B cell (primary cell): Measurements from ENCODE around the gene TEX101. TPM values are rescaled to one million over a fixed set of nuclear protein-coding genes. Genes with fewer than 3 reads are reported as not detected.

Source experiments
- ATAC-seq: fragments of 200-7000 bp; cut with Tn5 transposase; one replicate; pipeline ENCODE4 v1.10.0; 2021; ENCODE audit warnings: low read depth, mild to moderate bottlenecking, moderate number of reproducible peaks, moderate library complexity
- CTCF ChIA-PET: fragments of 350-600 bp; sonication (Branson Sonifier 250); formaldehyde crosslinking; loops from one replicate; lab custom pipeline; 2021; ENCODE audit warnings: antibody characterized with exemption, inconsistent platforms; lab: Charles Lee
- POLR2A ChIA-PET: fragments of 350-600 bp; sonication (Branson Sonifier 250); formaldehyde crosslinking; loops from one replicate; lab custom pipeline; 2021; ENCODE audit warnings: antibody characterized with exemption; lab: Charles Lee
- DNase-seq: peaks from one replicate; pipeline ENCODE4 v3.0.0; 2013
- H2AFZ ChIP-seq: 2 replicates; pipeline ENCODE4 v1.6.1; 2012; ENCODE audit warnings: mild to moderate bottlenecking, low read depth, low read length; ENCODE audit not compliant: insufficient read depth, poor library complexity, severe bottlenecking
- H3K27ac ChIP-seq, 2 donors: 1 replicate in 1 of 2; 2 replicates in 1 of 2; pipeline ENCODE4 v1.5.1; 2012 to 2013; ENCODE audit warnings: low read length in 2 of 2, mild to moderate bottlenecking in 2 of 2, moderate library complexity in 1 of 2
- H3K27me3 ChIP-seq, 4 experiments: fragments of 200-600 bp in 1 of 4; sonication (generic) in 1 of 4; replicated peaks in 1 of 4; 1 replicate in 2 of 4; 2 replicates in 2 of 4; pipeline versions ENCODE4 v1.6.1 to v1.7.0; 2013 to 2016; ENCODE audit warnings: low read length in 3 of 4, mild to moderate bottlenecking in 2 of 4, mixed read lengths in 1 of 4, moderate library complexity in 1 of 4; ENCODE audit not compliant: insufficient read depth in 4 of 4, control insufficient read depth in 3 of 4; ENCODE audit errors: control extremely low read depth in 1 of 4
- H3K36me3 ChIP-seq, 2 experiments: replicated peaks in 1 of 2; 1 replicate in 1 of 2; 2 replicates in 1 of 2; pipeline versions ENCODE4 v1.6.1 to v1.7.1; 2013; ENCODE audit warnings: low read length in 1 of 2; ENCODE audit not compliant: insufficient read depth in 2 of 2, control insufficient read depth in 1 of 2; ENCODE audit errors: control extremely low read depth in 1 of 2, extremely low read depth in 1 of 2
- H3K4me1 ChIP-seq, 2 donors: fragments of 200-600 bp in 1 of 2; sonication (generic) in 1 of 2; 1 replicate in 1 of 2; 2 replicates in 1 of 2; pipeline versions ENCODE4 v1.5.1 to v1.6.1; 2013 to 2017; ENCODE audit warnings: low read length in 2 of 2; ENCODE audit not compliant: control insufficient read depth in 2 of 2, insufficient read depth in 2 of 2
- H3K4me2 ChIP-seq: replicated peaks from 2 replicates; pipeline ENCODE3; 2012; ENCODE audit warnings: mild to moderate bottlenecking, low read depth, low read length; ENCODE audit not compliant: poor library complexity, severe bottlenecking
- H3K4me3 ChIP-seq, 5 experiments: fragments of 200-600 bp in 1 of 5; sonication (generic) in 1 of 5; 1 replicate in 3 of 5; 2 replicates in 2 of 5; pipeline versions ENCODE4 v1.5.1 to v1.7.0; 2011 to 2016; ENCODE audit warnings: low read length in 4 of 5, mild to moderate bottlenecking in 4 of 5, low read depth in 2 of 5, control low read depth in 1 of 5, moderate library complexity in 1 of 5; ENCODE audit not compliant: insufficient read depth in 1 of 5; ENCODE audit errors: control extremely low read depth in 1 of 5, extremely low read depth in 1 of 5
- H3K79me2 ChIP-seq: fragments of 200-600 bp; sonication (generic); one replicate; pipeline ENCODE4 v1.6.0; 2016; ENCODE audit warnings: low read length; ENCODE audit not compliant: control insufficient read depth, insufficient read depth
- H3K9ac ChIP-seq: fragments of 200-600 bp; sonication (generic); 2 replicates; pipeline ENCODE4 v1.6.1; 2017; ENCODE audit warnings: mild to moderate bottlenecking, low read length, moderate library complexity
- H3K9me3 ChIP-seq, 3 donors: one replicate each; pipeline versions ENCODE4 v1.6.1 to v1.7.1; 2013; ENCODE audit warnings: low read length in 2 of 3; ENCODE audit not compliant: control insufficient read depth in 2 of 3, insufficient read depth in 1 of 3; ENCODE audit errors: control extremely low read depth in 1 of 3
- H4K20me1 ChIP-seq: 2 replicates; pipeline ENCODE4 v1.6.0; 2012; ENCODE audit warnings: mild to moderate bottlenecking, low read length; ENCODE audit not compliant: insufficient read depth, control insufficient read depth, poor library complexity, severe bottlenecking
- H3K27ac Mint-ChIP-seq: one replicate; pipeline ENCODE4 v1.8.0; 2021; ENCODE audit warnings: mixed read lengths
- H3K27me3 Mint-ChIP-seq: one replicate; pipeline ENCODE4 v1.8.0; 2021; ENCODE audit warnings: mixed read lengths
- H3K4me1 Mint-ChIP-seq: one replicate; pipeline ENCODE4 v1.8.0; 2021; ENCODE audit warnings: mixed read lengths
- H3K4me3 Mint-ChIP-seq: one replicate; pipeline ENCODE4 v1.8.0; 2021; ENCODE audit warnings: mixed read lengths
- H3K9me3 Mint-ChIP-seq: one replicate; pipeline ENCODE4 v1.8.0; 2022; ENCODE audit warnings: mixed read lengths; ENCODE audit not compliant: insufficient read depth
- CTCF ChIP-seq: fragments of 200-600 bp; IDR thresholded peaks from one replicate; pipeline ENCODE4 v1.8.0; 2022; ENCODE audit warnings: antibody characterized with exemption, mild to moderate bottlenecking
- EZH2 ChIP-seq: IDR thresholded peaks from 2 replicates; pipeline ENCODE4 v1.6.1; 2012; ENCODE audit warnings: borderline replicate concordance, low read depth, mild to moderate bottlenecking, moderate library complexity, low read length; ENCODE audit not compliant: insufficient read depth, poor library complexity, severe bottlenecking
- WGBS: methylation state at CpG from one replicate; pipeline ENCODE4 v1.1.5; 2013; ENCODE audit warnings: missing lambda C conversion rate; ENCODE audit not compliant: insufficient coverage; 5-methylcytosine and 5-hydroxymethylcytosine counted together
- intact Hi-C: fragments of 100-400 bp; cut with micrococcal nuclease; formaldehyde crosslinking; loops from one replicate; pipeline ENCODE4 v1.10.0; 2022
- polyA plus RNA-seq: library from polyadenylated mRNA; depleted of rRNA; stranded (reverse); fragments of >200 nt; gene quantifications from 2 replicates; pipeline ENCODE4 v1.2.3, GENCODE V29; 2012
- total RNA-seq, 2 donors: library from RNA; stranded (reverse); fragments of 120-200 nt in 1 of 2; gene quantifications; 1 replicate in 1 of 2; 2 replicates in 1 of 2; pipeline versions ENCODE4 v1.2.3 to v1.2.4, GENCODE V29; 2013 to 2022

The TEX101 gene
- total and polyA plus RNA-seq, 2 donors (not counting 1 experiment from before 2014, with no cell fraction given) = not detected

- ChIA-PET POLR2A (no interaction called here), CTCF (interaction anchor here (1.8 to 18.4 kb wide), 4 partner anchors 10 to 78 kb away, joined by 8 to 644 read pairs (median 32); partner anchors contain the start of gene ETHE1)
- Mint-ChIP-seq H3K4me3 (no peak overlapping the region), H3K27me3 (no peaks in the 10 kb centered on the region), H3K4me1 (peaks cover 12% of the 10 kb centered on the region), H3K9me3 (no peaks in the 10 kb centered on the region), H3K27ac (no peak overlapping the region)
- no peak for ATAC-seq
- H3K27me3 ChIP-seq = no peaks in the 10 kb centered on the region
- no peaks in the 10 kb centered on the region for H3K9me3 ChIP-seq
- TF ChIP-seq EZH2 (no peak), CTCF (no peak)
- H3K4me1 ChIP-seq = peaks cover 2 to 11% of the 10 kb centered on the region in 2 donors
- no peak overlapping the region for H3K27ac ChIP-seq
- intact Hi-C loops = loop anchor here (5.0 to 10.0 kb wide), 2 partner anchors 340 to 368 kb away; partner anchors contain the start of gene KCNN4
- no peak overlapping the region for H3K4me2 ChIP-seq
- no peaks in the 10 kb centered on the region for H4K20me1 ChIP-seq
- no peak overlapping the region for H2AFZ ChIP-seq
- no peaks in the 10 kb centered on the region for H3K36me3 ChIP-seq
- DNase-seq = no peak
- WGBS = 97% methylated on average over 15 of the region's 15 CpGs
- no peak overlapping the region for H3K9ac ChIP-seq
- no peaks in the 10 kb centered on the region for H3K79me2 ChIP-seq
- H3K4me3 ChIP-seq = no peak overlapping the region
Measured at GRCh38 chr19:43444531-43445287, 30.0 kb downstream of the TEX101 start.

- Mint-ChIP-seq H3K4me1 (peaks cover 8% of the 10 kb centered on the region), H3K27ac (no peak overlapping the region), H3K4me3 (no peak overlapping the region), H3K27me3 (no peaks in the 10 kb centered on the region), H3K9me3 (no peaks in the 10 kb centered on the region)
- Histone ChIP-seq H3K4me1 (peaks cover 0 to 7% of the 10 kb centered on the region in 2 donors), H3K4me3 (no peak overlapping the region), H3K79me2 (no peaks in the 10 kb centered on the region), H3K36me3 (no peaks in the 10 kb centered on the region), H2AFZ (no peak overlapping the region), H3K27ac (no peak overlapping the region), H3K4me2 (no peak overlapping the region), H3K27me3 (no peaks in the 10 kb centered on the region), H3K9ac (no peak overlapping the region), H4K20me1 (no peaks in the 10 kb centered on the region), H3K9me3 (no peaks in the 10 kb centered on the region)
- CTCF ChIA-PET = interaction anchor here (1.8 to 18.4 kb wide), 5 partner anchors 11 to 151 kb away, joined by 8 to 644 read pairs (median 47); partner anchors contain the start of genes ETHE1, IRGQ and ZNF576
- ATAC-seq = no peak
- TF ChIP-seq EZH2 (no peak), CTCF (no peak)
- intact Hi-C loops = loop anchor here (5.0 to 10.0 kb wide), 2 partner anchors 339 to 367 kb away; partner anchors contain the start of gene KCNN4
- POLR2A ChIA-PET = no interaction called here
- no peak for DNase-seq
- WGBS = 100% methylated on average over 1 of the region's 2 CpGs
Measured at GRCh38 chr19:43445426-43445825, 30.7 kb downstream of the TEX101 start.
